DMS53 (cell line): ENCODE measurements around the gene GEMIN7.

Source experiments
- DNase-seq: peaks from one replicate; lab custom pipeline; 2025; lab: John Stamatoyannopoulos, UW

GEMIN7 gene

GRCh38 chr19:45128806-45129205, 49.7 kb downstream of the GEMIN7 start:
- DNase-seq = no peak

- no peak for DNase-seq
These were observed 51.2 kb downstream of the GEMIN7 start for GRCh38 chr19:45130236-45130635.

GRCh38 chr19:45130888-45131615, 52.0 kb downstream of the GEMIN7 start:
- peak; percentile 98 for DNase-seq

GRCh38 chr19:45133661-45134060, 54.6 kb downstream of the GEMIN7 start:
- no peak for DNase-seq

GRCh38 chr19:45135176-45135885, 56.3 kb downstream of the GEMIN7 start:
- no peak for DNase-seq

GRCh38 chr19:45136507-45137178, 57.6 kb downstream of the GEMIN7 start:
- DNase-seq = no peak

- DNase-seq = no peak
These were observed 58.2 kb downstream of the GEMIN7 start for GRCh38 chr19:45137179-45137761.

GRCh38 chr19:45138303-45138751, 59.3 kb downstream of the GEMIN7 start:
- DNase-seq = no peak

- DNase-seq = no peak
These were observed 60.5 kb downstream of the GEMIN7 start for GRCh38 chr19:45139286-45140143.

- DNase-seq = no peak
These were observed 61.1 kb downstream of the GEMIN7 start for GRCh38 chr19:45140144-45140503.

GRCh38 chr19:45140533-45140932, 61.5 kb downstream of the GEMIN7 start:
- no peak for DNase-seq
